Rectal smooth muscle tissue (tissue), 1 donor: Measurements from ENCODE around the gene FANCB.

ENCODE experiments used
- H3K27ac ChIP-seq: one replicate; pipeline ENCODE4 v1.7.0; 2013; ENCODE audit warnings: low read depth, low read length, inconsistent platforms
- H3K27me3 ChIP-seq: one replicate; pipeline ENCODE4 v1.7.0; 2013; ENCODE audit warnings: low read length; ENCODE audit not compliant: control insufficient read depth, insufficient read depth
- H3K36me3 ChIP-seq: one replicate; pipeline ENCODE4 v1.7.0; 2013; ENCODE audit warnings: low read length; ENCODE audit not compliant: control insufficient read depth, insufficient read depth
- H3K4me1 ChIP-seq: one replicate; pipeline ENCODE4 v1.7.0; 2013; ENCODE audit warnings: low read length; ENCODE audit not compliant: control insufficient read depth, insufficient read depth
- H3K4me3 ChIP-seq: one replicate; pipeline ENCODE4 v1.7.0; 2013; ENCODE audit warnings: low read length
- H3K9ac ChIP-seq: one replicate; pipeline ENCODE4 v1.7.0; 2013; ENCODE audit warnings: low read length

FANCB gene

DNA sequence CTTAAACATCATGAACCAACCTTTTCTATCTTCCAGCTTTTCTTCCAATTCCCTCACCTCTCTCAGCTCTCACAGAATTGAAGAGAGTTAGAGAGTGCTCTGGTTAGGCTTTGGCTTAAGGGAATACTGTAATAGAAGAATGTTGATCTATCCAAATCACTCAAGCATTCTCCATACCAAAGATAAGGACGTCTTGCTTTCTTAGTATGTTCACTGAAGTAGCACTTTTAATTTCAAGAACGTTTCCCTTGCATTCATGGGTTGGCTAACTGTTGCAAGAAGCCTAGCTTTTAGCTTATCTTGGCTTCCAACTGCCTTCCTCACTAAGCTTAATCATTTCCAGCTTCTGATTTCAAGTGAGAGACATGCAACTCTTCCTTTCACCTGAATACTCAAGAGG lies 43.2 kb downstream of the FANCB start:
- no peaks in the 10 kb centered on the region for H3K36me3 ChIP-seq
- no peaks in the 10 kb centered on the region for H3K4me1 ChIP-seq
- H3K27me3 ChIP-seq, result no peaks in the 10 kb centered on the region
- H3K27ac ChIP-seq, result no peak overlapping the region
- H3K4me3 ChIP-seq, result no peak overlapping the region
- H3K9ac ChIP-seq, result no peak overlapping the region

DNA sequence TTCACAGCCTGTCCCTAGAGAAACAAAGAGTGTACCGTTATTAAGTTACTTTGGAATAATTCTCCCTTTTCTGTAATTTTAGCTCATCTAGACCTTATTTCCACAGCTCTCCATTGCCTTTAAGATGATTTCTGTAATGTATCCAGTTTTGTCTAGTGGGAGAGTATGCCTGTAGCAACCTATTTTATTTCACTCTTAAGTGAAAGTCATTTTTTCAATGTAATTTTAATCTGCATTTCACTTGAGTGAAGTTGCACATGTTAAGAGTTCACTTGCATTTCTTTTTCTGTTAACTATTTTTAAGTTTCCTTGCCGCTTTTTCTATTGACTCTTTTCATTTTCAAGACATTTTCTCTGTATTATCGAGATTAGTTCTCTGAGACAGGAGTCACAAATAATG lies 46.5 kb downstream of the FANCB start:
- Histone ChIP-seq H3K9ac (no peak overlapping the region), H3K27me3 (no peaks in the 10 kb centered on the region), H3K27ac (no peak overlapping the region), H3K36me3 (no peaks in the 10 kb centered on the region), H3K4me3 (no peak overlapping the region), H3K4me1 (no peaks in the 10 kb centered on the region)

GRCh38 chrX:14825851-14826250 lies 47.0 kb downstream of the FANCB start:
- Histone ChIP-seq H3K27me3 (no peaks in the 10 kb centered on the region), H3K4me1 (no peaks in the 10 kb centered on the region), H3K36me3 (no peaks in the 10 kb centered on the region), H3K9ac (no peak overlapping the region), H3K27ac (no peak overlapping the region), H3K4me3 (no peak overlapping the region)

GRCh38 chrX:14819769-14820168 lies 53.1 kb downstream of the FANCB start:
- Histone ChIP-seq H3K4me1 (no peaks in the 10 kb centered on the region), H3K27me3 (no peaks in the 10 kb centered on the region), H3K36me3 (no peaks in the 10 kb centered on the region), H3K9ac (no peak overlapping the region), H3K4me3 (no peak overlapping the region), H3K27ac (no peak overlapping the region)

DNA sequence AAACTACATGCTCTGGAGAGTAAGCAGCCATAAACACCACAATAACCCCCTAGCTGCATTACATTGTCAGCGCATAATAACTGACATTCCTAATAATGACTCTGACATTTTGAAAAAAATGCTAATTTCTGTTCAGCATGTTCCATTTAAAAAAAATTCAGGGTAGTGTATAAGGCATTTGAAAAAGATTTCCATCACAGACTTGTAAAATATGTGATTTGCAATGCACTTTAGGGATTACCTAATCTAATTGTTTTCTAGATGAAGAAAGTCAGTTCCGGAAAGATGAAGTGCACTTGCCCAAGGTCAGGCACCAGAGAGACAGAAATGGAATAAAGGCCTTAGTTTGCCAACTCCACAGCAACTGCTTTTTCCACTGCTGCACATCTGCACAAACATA lies 55.3 kb downstream of the FANCB start:
- Histone ChIP-seq H3K4me1 (no peaks in the 10 kb centered on the region), H3K4me3 (no peak overlapping the region), H3K27me3 (no peaks in the 10 kb centered on the region), H3K9ac (no peak overlapping the region), H3K36me3 (no peaks in the 10 kb centered on the region), H3K27ac (no peak overlapping the region)

DNA sequence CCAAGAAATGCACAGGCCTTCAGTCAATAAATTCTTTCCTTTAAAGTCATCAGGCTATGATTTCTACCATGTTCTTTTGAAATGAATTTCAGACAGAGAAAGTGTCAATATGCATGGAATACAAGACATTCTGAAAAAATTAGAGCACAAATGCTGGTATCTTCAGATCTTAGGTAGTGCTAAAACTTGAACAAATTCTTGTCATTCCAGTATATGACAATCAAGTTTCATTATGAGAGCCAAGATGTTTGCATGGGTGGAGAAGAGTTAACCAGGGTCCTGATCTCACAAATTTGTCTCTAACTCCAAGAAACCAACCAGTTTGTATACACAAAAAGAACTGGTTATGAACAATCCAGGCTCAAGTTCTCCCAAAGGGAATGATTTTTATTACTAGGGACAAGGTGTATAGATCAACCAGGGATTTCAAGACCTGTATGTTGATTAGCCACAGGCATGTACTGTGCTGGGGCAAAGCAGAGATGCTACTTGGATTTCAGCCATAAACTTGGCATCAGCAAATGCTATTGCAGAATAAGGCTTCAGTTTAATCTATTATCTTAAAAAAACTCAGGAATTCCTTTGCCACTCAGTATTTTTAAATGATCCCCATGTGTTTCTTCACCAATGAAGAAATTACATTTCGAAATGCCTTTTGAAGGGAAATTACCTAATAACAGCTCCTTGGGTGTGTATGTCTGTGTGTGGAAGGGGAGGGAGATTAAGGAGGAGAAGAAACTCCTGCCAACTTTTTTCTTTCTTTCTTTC lies 69.7 kb downstream of the FANCB start:
- Histone ChIP-seq H3K27ac (no peak overlapping the region), H3K4me3 (no peak overlapping the region), H3K27me3 (no peaks in the 10 kb centered on the region), H3K36me3 (no peaks in the 10 kb centered on the region), H3K4me1 (no peaks in the 10 kb centered on the region), H3K9ac (no peak overlapping the region)

DNA sequence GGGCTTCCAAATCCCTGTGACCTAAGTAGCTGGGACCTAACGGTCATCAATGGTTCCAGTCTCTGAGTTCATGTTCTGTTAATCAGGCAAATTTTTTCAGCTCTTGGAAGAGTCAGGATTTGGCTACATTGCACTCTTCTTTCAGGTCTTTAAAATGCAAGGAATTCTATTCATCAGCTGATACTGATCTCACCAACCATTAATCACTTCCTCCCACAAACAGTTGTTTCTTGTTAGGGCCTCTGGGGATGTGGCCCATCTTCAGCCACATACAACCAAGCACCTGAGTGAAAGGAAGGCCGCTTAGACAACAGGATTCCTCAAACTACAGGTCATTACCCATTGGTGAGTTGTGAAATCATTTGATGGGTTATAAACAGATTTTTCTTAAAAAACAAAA lies 71.7 kb downstream of the FANCB start:
- no peaks in the 10 kb centered on the region for H3K36me3 ChIP-seq
- no peak overlapping the region for H3K9ac ChIP-seq
- H3K27ac ChIP-seq, result no peak overlapping the region
- no peaks in the 10 kb centered on the region for H3K4me1 ChIP-seq
- H3K4me3 ChIP-seq, result no peak overlapping the region
- H3K27me3 ChIP-seq, result no peaks in the 10 kb centered on the region

- H3K27me3 ChIP-seq, result no peaks in the 10 kb centered on the region
- H3K9ac ChIP-seq, result no peak overlapping the region
- H3K4me3 ChIP-seq, result no peak overlapping the region
- H3K4me1 ChIP-seq, result no peaks in the 10 kb centered on the region
- H3K27ac ChIP-seq, result no peak overlapping the region
- H3K36me3 ChIP-seq, result no peaks in the 10 kb centered on the region
Measured at GRCh38 chrX:14798805-14799397, 74.0 kb downstream of the FANCB start.
